GM08714 (cell line): ENCODE data around the gene FBXO24.

Experiments used
- H3K4me3 ChIP-seq: fragments of 200-500 bp; sonication (Bioruptor generic); 2 replicates; pipeline ENCODE4 v1.5.1; 2014; ENCODE audit warnings: mild to moderate bottlenecking, low read length, inconsistent platforms
- ZNF274 ChIP-seq: IDR thresholded peaks from 2 replicates; pipeline ENCODE4 v1.6.1; 2012; ENCODE audit warnings: mild to moderate bottlenecking, low read depth, low read length

Gene FBXO24

DNA sequence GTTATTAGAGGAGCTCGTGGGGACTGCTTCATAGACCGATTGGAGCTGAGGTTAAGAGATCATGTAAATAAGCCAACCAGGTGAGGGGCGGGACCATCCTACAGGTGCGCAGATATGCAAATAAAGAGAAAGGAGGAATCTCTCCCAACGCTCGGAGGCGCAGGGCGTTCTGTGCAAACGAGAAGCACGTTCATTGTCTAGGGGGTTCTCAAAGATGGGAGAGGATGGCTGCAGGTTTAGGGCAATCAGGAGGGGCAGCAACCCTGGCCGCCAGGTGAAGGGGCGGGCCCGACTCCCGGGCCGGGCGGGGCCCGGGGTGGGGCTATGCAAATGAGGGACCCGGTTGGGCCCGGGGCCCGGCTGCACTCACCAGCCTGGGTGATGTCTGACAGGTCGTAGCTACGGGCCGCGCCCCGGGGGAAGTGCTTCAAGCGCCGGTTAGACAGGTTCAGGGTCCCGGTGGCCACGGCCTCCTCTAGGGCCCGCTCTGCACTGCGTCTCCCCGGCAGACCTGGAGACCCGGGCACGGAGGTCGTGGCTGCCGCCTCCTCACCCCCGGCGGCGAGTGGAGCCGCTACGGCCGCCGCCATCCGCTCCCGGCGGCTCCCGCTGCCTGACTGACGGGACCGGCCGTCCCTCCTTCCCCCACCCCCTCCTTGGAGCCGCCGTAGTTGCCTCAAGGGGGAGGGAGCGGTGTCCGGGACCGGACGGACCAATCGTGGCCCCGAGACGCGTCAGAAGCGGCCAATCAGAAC is 440 bp upstream of the FBXO24 start, which contains the start of gene LRCH4:
Gene LRCH4 (minus strand): TSS at position 619 of the 755 bp plus-strand sequence. CDS start 29 bp downstream, at position 590.
- no peak for TF ChIP-seq ZNF274
- peak within 1 kb of the TSS; percentile 84 for H3K4me3 ChIP-seq

- H3K4me3 ChIP-seq, result no peak overlapping the region
- TF ChIP-seq ZNF274, result no peak
Observed at GRCh38 chr7:100588438-100588837, 2.3 kb downstream of the FBXO24 start.

GRCh38 chr7:100589341-100589947 is 3.3 kb downstream of the FBXO24 start:
- H3K4me3 ChIP-seq, result no peak overlapping the region
- no peak for TF ChIP-seq ZNF274

GRCh38 chr7:100590077-100590737 is 4.1 kb downstream of the FBXO24 start:
- H3K4me3 ChIP-seq, result no peak overlapping the region
- no peak for TF ChIP-seq ZNF274

DNA sequence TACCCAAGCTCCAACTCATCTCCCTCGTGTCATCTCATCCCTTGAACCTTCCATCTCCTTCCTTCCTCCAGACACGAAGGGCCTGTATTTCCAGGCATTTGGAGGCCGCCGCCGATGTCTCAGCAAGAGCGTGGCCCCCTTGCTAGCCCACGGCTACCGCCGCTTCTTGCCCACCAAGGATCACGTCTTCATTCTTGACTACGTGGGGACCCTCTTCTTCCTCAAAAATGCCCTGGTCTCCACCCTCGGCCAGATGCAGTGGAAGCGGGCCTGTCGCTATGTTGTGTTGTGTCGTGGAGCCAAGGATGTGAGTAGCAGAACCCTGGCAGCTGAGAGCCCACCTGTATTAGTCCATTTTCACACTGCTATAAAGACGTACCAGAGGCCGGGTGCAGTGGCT is 5.5 kb downstream of the FBXO24 start:
- no peak for TF ChIP-seq ZNF274
- H3K4me3 ChIP-seq, result no peak overlapping the region

DNA sequence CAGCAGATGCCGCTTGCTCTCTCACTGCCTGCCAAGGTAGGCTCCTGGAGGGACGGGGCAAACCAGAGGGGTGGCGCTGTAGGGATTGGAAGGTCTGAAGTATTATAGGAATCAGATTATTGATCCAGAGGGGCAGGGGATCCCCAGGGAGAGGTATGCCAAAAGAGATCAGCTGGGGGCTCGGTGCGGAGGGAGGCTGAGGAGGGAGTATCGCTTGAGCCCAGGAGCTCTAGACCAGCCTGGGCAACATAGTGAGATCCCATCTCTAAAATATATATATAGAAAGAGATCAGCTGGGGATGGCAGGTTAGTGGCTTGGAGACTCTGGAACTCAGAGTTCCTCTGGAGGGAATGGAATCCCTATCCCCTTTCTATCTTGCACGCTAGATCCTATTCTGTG is 9.1 kb downstream of the FBXO24 start:
- H3K4me3 ChIP-seq, result no peak overlapping the region
- TF ChIP-seq ZNF274, result no peak

GRCh38 chr7:100598425-100598824 is 12.3 kb downstream of the FBXO24 start:
- H3K4me3 ChIP-seq, result no peak overlapping the region
- TF ChIP-seq ZNF274, result no peak

- no peak overlapping the region for H3K4me3 ChIP-seq
- no peak for TF ChIP-seq ZNF274
Observed at GRCh38 chr7:100599911-100600729, 14.0 kb downstream of the FBXO24 start.

DNA sequence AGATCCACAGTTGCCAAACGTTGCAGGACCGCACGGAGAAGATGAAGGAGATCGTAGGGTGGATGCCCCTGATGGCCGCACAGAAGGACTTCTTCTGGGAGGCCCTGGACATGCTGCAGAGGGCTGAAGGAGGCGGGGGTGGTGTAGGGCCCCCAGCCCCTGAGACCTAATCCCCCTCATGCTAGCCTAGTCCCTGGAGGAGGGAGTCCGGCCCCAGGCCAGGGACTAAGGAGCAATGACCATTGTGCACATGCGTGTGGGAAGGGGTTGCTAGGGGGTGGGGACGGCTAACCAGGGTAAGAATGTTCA is 14.6 kb downstream of the FBXO24 start:
- TF ChIP-seq ZNF274, result no peak
- no peak overlapping the region for H3K4me3 ChIP-seq

- no peak overlapping the region for H3K4me3 ChIP-seq
Observed at GRCh38 chr7:100602889-100603725, 17.0 kb downstream of the FBXO24 start.

DNA sequence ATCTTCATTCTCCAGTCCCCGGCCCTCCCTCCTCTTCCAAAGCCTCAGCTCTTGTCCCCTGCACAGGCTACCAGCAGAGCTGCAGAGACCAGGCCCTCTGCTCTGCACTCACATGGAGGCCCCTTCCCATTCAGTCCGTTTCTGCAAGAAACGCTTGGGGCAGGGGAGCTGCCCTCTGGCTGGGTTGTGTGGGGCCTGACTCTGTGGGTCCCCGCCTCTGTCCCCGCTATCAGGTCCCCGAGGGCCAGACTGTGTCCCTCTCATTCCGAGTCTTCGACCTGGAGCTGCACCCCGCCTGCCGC is 17.5 kb downstream of the FBXO24 start:
- H3K4me3 ChIP-seq, result no peak overlapping the region; the same call in 1 of the 2 replicates
- TF ChIP-seq ZNF274, result no peak

More at GRCh38 chr7:100602889-100603725, 17.0 kb downstream of the FBXO24 start:
- TF ChIP-seq ZNF274, result no peak

DNA sequence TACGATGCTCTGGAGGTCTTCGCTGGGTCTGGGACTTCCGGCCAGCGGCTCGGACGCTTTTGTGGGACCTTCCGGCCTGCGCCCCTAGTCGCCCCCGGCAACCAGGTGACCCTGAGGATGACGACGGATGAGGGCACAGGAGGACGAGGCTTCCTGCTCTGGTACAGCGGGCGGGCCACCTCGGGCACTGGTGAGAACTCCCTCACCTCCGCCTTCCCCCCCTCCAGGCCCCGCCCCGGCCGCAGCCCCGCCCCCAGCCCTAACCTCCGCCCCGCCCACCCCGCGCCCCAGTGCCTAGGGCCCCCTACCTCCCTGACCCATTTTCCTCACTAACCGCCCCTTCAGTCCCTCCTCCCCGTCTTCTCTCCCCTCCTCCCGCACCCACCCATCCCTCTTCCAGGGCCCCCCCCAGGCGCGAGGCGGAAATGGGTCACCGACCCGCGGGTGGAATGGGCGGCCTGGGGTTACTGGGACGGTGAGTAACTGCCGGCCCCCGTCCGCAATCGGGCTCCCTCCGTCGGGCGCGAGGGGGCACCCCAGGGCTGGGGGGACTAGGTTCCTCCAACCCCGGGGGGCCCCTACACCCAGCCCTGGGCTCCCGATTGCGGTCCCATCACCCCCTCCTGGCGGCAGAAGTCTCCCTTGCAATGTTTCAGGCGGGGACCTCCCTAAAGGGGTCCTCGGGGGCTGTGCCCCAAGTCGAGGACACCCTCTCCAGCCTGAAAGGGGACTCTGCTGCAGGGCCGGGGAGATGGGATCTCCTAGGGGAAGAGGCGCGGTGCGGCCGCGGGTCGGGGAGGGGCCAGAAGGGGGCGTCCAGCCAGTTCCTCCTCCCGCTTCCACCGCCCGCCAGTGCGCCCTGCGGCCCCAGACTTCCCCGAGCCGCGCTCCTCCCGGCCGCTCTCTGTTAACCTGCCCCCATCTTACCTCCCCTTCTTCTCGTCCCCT is 18.2 kb downstream of the FBXO24 start:
- H3K4me3 ChIP-seq, result peak overlapping the region; percentile 64; the same call in 1 of the 2 replicates
- TF ChIP-seq ZNF274, result no peak
